ENCODE results near the gene TEX13D. TPM values are rescaled to one million over a fixed set of nuclear protein-coding genes. Genes with fewer than 3 reads are reported as not detected.
"Not testable (repeated sequence)": the region's sequence is repeated elsewhere in the genome, so short reads cannot be mapped to it uniquely, and the experiment has no call there.

The TEX13D gene
- under 1 TPM in 1 of 3 donors, not detected in 2; 0.32 TPM for total RNA-seq
- total RNA-seq (2013) = not detected

GRCh38 chrX:124332481-124333424, at the start of gene TEX13D:
Gene TEX13D, plus strand, starts transcription at chrX:124332660. Its CDS starts 258 bp downstream, at chrX:124332918.
- no peak for DNase-seq
- H3K27me3 ChIP-seq (ENCODE audit: control insufficient read depth, insufficient read depth, low read length) = no peaks in the 10 kb centered on the region
- TF ChIP-seq CTCF (IDR thresholded peaks at IDR 0.05) = no peak
- 97% methylated on average over 57 of the region's 57 CpGs for WGBS (ENCODE audit: insufficient coverage)
- Mint-ChIP-seq H3K4me1 (peaks cover 7 to 12% of the 10 kb centered on the region in 2 donors), H3K4me3 (no peak within 1 kb of the TSS), H3K27ac (no peak within 1 kb of the TSS), H3K9me3 (no peaks in the 10 kb centered on the region), H3K27me3 (ENCODE audit: low read depth in 2 of 2) (peaks cover 0 to 12% of the 10 kb centered on the region in 2 donors), H3K36me3 (no peaks in the 10 kb centered on the region)
- intact Hi-C loops (cut with micrococcal nuclease) = no loop called here
- ATAC-seq = no peak
- peaks cover 8% of the 10 kb centered on the region for H3K4me1 ChIP-seq (ENCODE audit: control insufficient read depth, insufficient read depth, low read length)
- H3K27ac ChIP-seq (ENCODE audit: low read length) = no peak within 1 kb of the TSS
- no peaks in the 10 kb centered on the region for H3K9me3 ChIP-seq (ENCODE audit: control insufficient read depth, insufficient read depth, low read length)
- H3K4me3 ChIP-seq (ENCODE audit: low read length) = no peak within 1 kb of the TSS
- H3K36me3 ChIP-seq (ENCODE audit: control insufficient read depth, insufficient read depth, low read length) = no peaks in the 10 kb centered on the region

- Histone ChIP-seq H3K4me3 (ENCODE audit: low read length) (no peak overlapping the region), H3K4me1 (ENCODE audit: control insufficient read depth, insufficient read depth, low read length) (no peaks in the 10 kb centered on the region), H3K27ac (ENCODE audit: low read length) (no peak overlapping the region), H3K9me3 (ENCODE audit: control insufficient read depth, insufficient read depth, low read length) (no peaks in the 10 kb centered on the region), H3K36me3 (ENCODE audit: control insufficient read depth, insufficient read depth, low read length) (no peaks in the 10 kb centered on the region), H3K27me3 (ENCODE audit: control insufficient read depth, insufficient read depth, low read length) (no peaks in the 10 kb centered on the region)
- no peak overlapping the region for H3K27ac Mint-ChIP-seq
- WGBS (ENCODE audit: insufficient coverage) = 86% methylated on average over 3 of the region's 4 CpGs
- DNase-seq (no peak), ATAC-seq (no peak)
- no peaks in the 10 kb centered on the region for H3K9me3 Mint-ChIP-seq
- no peak overlapping the region for H3K4me3 Mint-ChIP-seq
- intact Hi-C loops (cut with micrococcal nuclease) = no loop called here
- H3K36me3 Mint-ChIP-seq = no peaks in the 10 kb centered on the region
- H3K27me3 Mint-ChIP-seq (ENCODE audit: low read depth in 2 of 2) = no peaks in the 10 kb centered on the region
- TF ChIP-seq CTCF (IDR thresholded peaks at IDR 0.05) = no peak
- H3K4me1 Mint-ChIP-seq = no peaks in the 10 kb centered on the region
Measured at GRCh38 chrX:124289443-124289842, 43.0 kb upstream of the TEX13D start.

GRCh38 chrX:124293810-124294209, 38.6 kb upstream of the TEX13D start:
- Mint-ChIP-seq H3K27me3 (ENCODE audit: low read depth in 2 of 2) (no peaks in the 10 kb centered on the region), H3K27ac (no peak overlapping the region), H3K4me1 (no peaks in the 10 kb centered on the region), H3K36me3 (no peaks in the 10 kb centered on the region), H3K4me3 (no peak overlapping the region), H3K9me3 (no peaks in the 10 kb centered on the region)
- H3K9me3 ChIP-seq (ENCODE audit: control insufficient read depth, insufficient read depth, low read length) = no peaks in the 10 kb centered on the region
- H3K27ac ChIP-seq (ENCODE audit: low read length) = no peak overlapping the region
- no peak for TF ChIP-seq CTCF (IDR thresholded peaks at IDR 0.05)
- H3K27me3 ChIP-seq (ENCODE audit: control insufficient read depth, insufficient read depth, low read length) = no peaks in the 10 kb centered on the region
- no peak for DNase-seq
- intact Hi-C loops (cut with micrococcal nuclease) = no loop called here
- H3K4me3 ChIP-seq (ENCODE audit: low read length) = no peak overlapping the region
- no peaks in the 10 kb centered on the region for H3K4me1 ChIP-seq (ENCODE audit: control insufficient read depth, insufficient read depth, low read length)
- no peak for ATAC-seq
- H3K36me3 ChIP-seq (ENCODE audit: control insufficient read depth, insufficient read depth, low read length) = no peaks in the 10 kb centered on the region

DNA sequence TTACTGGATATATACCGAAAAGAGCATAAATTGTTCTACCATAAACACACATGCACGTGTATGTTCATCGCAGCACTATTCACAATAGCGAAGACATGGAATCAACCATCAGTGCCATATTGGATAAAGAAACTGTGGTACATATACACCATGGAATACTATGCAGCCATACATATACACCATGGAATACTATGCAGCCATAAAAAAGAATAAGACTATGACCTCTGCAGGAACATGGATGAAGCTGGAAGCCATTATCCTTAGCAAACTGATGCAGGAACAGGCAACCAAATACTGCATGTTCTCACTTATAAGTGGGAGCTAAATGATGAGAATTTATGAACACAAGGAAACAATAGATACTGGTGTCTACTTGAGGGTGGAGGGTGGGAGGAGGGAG, 33.1 kb upstream of the TEX13D start:
- not testable (repeated sequence) for H3K4me1 Mint-ChIP-seq

More for the DNA sequence above, 33.1 kb upstream of the TEX13D start:
- DNase-seq; H3K4me3 Mint-ChIP-seq; H3K27me3 Mint-ChIP-seq (ENCODE audit: low read depth in 2 of 2); H3K27ac ChIP-seq (ENCODE audit: low read length); H3K27ac Mint-ChIP-seq; H3K36me3 Mint-ChIP-seq; H3K9me3 ChIP-seq (ENCODE audit: control insufficient read depth, insufficient read depth, low read length); H3K27me3 ChIP-seq (ENCODE audit: control insufficient read depth, insufficient read depth, low read length); H3K9me3 Mint-ChIP-seq; H3K4me3 ChIP-seq (ENCODE audit: low read length); H3K36me3 ChIP-seq (ENCODE audit: control insufficient read depth, insufficient read depth, low read length); ATAC-seq; H3K4me1 ChIP-seq (ENCODE audit: control insufficient read depth, insufficient read depth, low read length); intact Hi-C loops (cut with micrococcal nuclease): not testable (repeated sequence)
- WGBS (ENCODE audit: insufficient coverage) = 100% methylated on average over 1 of the region's 4 CpGs
